Colonic mucosa (tissue), 4 donors: ENCODE results near the gene PRMT7. TPM values are rescaled to one million over a fixed set of nuclear protein-coding genes. Genes with fewer than 3 reads are reported as not detected.

Experiments
- DNase-seq: peaks from one replicate; pipeline ENCODE4 v3.0.0-alpha.2; 2020
- H3K27ac ChIP-seq: fragments of 200-600 bp; one replicate; pipeline ENCODE4 v1.8.0; 2021
- H3K27me3 ChIP-seq: fragments of 200-600 bp; one replicate; pipeline ENCODE4 v1.8.0; 2021
- H3K36me3 ChIP-seq: fragments of 200-600 bp; one replicate; pipeline ENCODE4 v1.8.0; 2021
- H3K4me1 ChIP-seq: fragments of 200-600 bp; one replicate; pipeline ENCODE4 v1.8.0; 2021; ENCODE audit warnings: mild to moderate bottlenecking
- H3K4me3 ChIP-seq: fragments of 200-600 bp; one replicate; pipeline ENCODE4 v1.8.0; 2021
- H3K9ac ChIP-seq, 2 donors: one replicate each; pipeline ENCODE4 v1.7.0; 2013; ENCODE audit warnings: control low read depth in 2 of 2, low read depth in 2 of 2, low read length in 2 of 2
- H3K9me3 ChIP-seq: fragments of 200-600 bp; one replicate; pipeline ENCODE4 v1.8.0; 2021
- intact Hi-C: fragments of 100-400 bp; cut with DNase I; formaldehyde crosslinking; loops from one replicate; pipeline ENCODE4 v1.14.1; 2022
- total RNA-seq, 2 donors: library from RNA; stranded (reverse); fragmentation: NEBNext Ultra II Directional in 1 of 2; extraction: Animal tissue kit (Norgen Biotek cat#: 25700) in 1 of 2; gene quantifications; one replicate each; pipeline ENCODE4 v1.2.1, GENCODE V29; 2021
- TF ChIP-seq, protein P1 (sequence below): fragments of 200-600 bp; IDR thresholded peaks from one replicate; pipeline ENCODE4 v1.8.0; 2022; ENCODE audit warnings: antibody characterized with exemption, mild to moderate bottlenecking
- donor health status: healthy.
- donor health status: DM: no; HTN: no; CAD: no.
- donor health status: DM: no; HTN: no; CAD: no.

PRMT7 gene
- total RNA-seq, 2 donors from 2014 or later: 18.0 to 45.4 TPM

DNA sequence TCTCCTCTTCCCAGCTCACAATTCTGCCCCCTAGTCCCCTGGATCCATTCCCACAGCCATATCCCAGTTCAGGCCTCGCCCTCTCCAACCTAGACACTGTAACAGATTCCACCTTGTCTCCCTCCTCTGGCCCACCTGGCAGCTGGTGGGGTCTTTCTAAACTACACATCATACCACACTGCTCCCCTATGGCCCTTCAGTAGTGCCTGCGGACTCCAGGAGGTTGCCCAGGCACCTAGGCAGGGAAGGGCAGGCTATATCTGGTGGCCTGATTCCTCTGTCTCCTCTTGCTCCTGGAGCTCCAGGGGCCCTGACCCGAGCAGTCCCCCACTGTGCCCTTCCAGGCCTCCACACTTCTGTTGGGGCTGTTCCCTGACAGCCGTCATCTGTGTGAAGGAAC, 73.0 kb downstream of the PRMT7 start:
- Histone ChIP-seq H3K36me3 (no peaks in the 10 kb centered on the region), H3K9ac (peak overlapping the region in 1 of 2 donors; percentile 57), H3K4me3 (no peak overlapping the region), H3K27me3 (no peaks in the 10 kb centered on the region), H3K9me3 (no peaks in the 10 kb centered on the region), H3K4me1 (peaks cover 13% of the 10 kb centered on the region), H3K27ac (no peak overlapping the region)
- no peak for DNase-seq
- TF ChIP-seq, protein P1, sequence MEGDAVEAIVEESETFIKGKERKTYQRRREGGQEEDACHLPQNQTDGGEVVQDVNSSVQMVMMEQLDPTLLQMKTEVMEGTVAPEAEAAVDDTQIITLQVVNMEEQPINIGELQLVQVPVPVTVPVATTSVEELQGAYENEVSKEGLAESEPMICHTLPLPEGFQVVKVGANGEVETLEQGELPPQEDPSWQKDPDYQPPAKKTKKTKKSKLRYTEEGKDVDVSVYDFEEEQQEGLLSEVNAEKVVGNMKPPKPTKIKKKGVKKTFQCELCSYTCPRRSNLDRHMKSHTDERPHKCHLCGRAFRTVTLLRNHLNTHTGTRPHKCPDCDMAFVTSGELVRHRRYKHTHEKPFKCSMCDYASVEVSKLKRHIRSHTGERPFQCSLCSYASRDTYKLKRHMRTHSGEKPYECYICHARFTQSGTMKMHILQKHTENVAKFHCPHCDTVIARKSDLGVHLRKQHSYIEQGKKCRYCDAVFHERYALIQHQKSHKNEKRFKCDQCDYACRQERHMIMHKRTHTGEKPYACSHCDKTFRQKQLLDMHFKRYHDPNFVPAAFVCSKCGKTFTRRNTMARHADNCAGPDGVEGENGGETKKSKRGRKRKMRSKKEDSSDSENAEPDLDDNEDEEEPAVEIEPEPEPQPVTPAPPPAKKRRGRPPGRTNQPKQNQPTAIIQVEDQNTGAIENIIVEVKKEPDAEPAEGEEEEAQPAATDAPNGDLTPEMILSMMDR: no peak
- intact Hi-C loops: no loop called here

DNA sequence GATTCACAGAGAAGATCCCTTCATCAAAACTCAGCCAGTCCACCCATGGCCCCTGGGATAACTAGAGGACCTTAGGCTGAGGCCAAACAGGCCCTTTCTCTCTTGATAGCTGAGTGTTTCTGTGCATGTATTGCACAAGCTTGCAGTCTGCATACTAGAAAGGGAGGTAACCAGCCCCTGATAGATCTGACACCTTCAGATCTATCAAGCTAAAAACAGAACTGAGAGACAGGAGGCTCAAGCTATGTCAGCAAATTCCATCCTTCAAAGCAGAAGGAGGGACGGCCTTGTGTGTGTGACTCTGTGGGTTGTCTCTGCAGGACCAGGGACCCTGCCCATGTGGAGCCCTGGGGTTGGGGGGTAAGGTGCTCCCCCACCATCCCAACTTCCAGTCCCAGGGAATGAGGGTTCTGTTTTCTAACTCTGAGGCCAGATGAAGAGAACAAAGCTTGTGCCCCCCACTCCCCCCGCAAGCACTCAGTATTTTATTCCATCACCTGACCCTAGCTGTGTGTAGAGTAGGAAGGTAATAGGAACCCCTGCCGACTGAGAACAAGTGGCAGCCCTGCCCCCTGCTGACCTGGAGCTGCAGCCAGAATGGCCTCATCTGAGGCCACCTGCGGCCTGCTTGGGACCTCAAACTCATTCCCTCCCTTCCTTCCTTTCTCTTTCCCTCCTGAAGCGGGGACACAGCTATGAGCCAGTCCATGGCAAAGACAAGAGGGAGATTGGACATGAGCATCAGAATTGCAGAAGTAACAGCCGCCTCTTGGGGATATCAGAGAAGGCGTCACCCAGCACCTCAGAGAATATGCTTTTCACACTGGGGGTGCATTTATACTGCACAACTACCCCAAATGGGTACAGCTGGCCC, 73.7 kb downstream of the PRMT7 start:
- Histone ChIP-seq H3K36me3 (no peaks in the 10 kb centered on the region), H3K4me3 (no peak overlapping the region), H3K9ac (peak overlapping the region in 1 of 2 donors; percentile 57), H3K9me3 (no peaks in the 10 kb centered on the region), H3K27me3 (no peaks in the 10 kb centered on the region), H3K27ac (no peak overlapping the region), H3K4me1 (peaks cover 13% of the 10 kb centered on the region)
- intact Hi-C loops: no loop called here
- TF ChIP-seq, protein P1: no peak
- no peak for DNase-seq

DNA sequence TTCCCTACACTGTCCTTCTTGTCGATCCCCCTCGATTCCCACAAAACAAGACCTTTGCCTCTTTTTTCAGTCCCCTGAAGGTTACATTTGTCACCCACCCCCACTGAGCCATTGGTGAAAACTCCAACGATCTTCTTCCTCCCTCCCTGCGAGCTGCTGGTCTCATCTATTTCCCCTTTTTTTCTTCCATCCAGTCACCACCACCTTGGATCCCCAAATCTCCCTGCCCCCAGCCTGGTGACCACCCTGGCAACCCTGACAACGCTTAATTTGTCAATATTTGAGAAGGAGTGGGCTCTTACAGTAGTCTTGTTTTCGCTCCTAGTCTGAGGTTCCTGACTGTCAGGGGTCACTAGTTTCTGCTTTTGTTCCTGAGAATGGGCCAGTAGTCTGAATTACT, 74.6 kb downstream of the PRMT7 start:
- Histone ChIP-seq H3K27me3 (no peaks in the 10 kb centered on the region), H3K9ac (peak overlapping the region in 1 of 2 donors; percentile 32), H3K27ac (no peak overlapping the region), H3K36me3 (no peaks in the 10 kb centered on the region), H3K4me1 (peaks cover 13% of the 10 kb centered on the region), H3K4me3 (peak overlapping the region; percentile 30), H3K9me3 (no peaks in the 10 kb centered on the region)
- intact Hi-C loops: no loop called here
- no peak for DNase-seq
- TF ChIP-seq, protein P1: no peak

DNA sequence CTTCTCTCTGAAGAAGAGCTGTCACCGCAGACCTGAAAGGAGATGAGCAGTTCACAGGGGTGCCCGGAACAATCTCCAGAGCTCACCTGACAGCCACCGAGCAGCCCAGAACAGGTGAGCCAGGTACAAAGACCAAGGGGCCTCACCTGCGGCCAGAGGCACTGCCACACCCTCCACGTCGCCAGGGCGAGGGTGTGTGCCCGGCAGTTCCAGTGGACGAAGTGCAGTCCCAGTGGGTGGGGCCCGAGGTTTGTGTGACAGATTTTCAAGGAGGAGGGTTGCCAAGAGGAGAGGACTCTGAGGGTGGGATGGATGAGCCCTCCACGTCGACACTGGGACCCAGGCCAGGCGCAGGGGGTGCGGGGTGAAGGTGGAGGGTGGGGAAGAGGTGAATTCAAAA, 75.8 kb downstream of the PRMT7 start:
- peak; percentile 95 for DNase-seq
- H3K27ac ChIP-seq: peak overlapping the region; percentile 93
- H3K27me3 ChIP-seq: no peaks in the 10 kb centered on the region
- peaks cover 13% of the 10 kb centered on the region for H3K4me1 ChIP-seq
- H3K36me3 ChIP-seq: no peaks in the 10 kb centered on the region
- H3K9ac ChIP-seq: peak overlapping the region in 1 of 2 donors; percentile 66
- peak overlapping the region; percentile 30 for H3K4me3 ChIP-seq
- TF ChIP-seq, protein P1: no peak
- intact Hi-C loops: no loop called here
- no peaks in the 10 kb centered on the region for H3K9me3 ChIP-seq

DNA sequence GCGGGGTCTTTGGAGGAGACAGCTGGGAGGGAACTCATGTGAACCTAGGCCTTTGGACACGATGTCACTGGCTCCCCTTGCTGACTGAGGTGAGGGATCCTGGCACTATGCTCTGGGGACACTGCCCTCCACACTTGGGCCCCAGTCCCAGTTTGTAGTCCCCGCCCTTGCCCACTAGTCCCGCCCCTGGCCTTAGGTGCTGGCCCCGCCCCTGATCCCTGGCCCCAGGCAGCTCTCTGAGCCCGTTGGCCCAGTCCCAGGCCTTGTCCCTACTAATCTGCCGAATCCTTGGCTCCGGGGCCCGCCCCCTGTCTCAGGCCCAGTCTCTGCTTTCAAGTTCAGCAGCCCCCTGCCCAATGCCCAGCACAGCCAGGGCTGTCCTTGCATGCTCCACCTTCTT, 76.5 kb downstream of the PRMT7 start:
- peaks cover 13% of the 10 kb centered on the region for H3K4me1 ChIP-seq
- no peaks in the 10 kb centered on the region for H3K27me3 ChIP-seq
- H3K4me3 ChIP-seq: no peak overlapping the region
- no peaks in the 10 kb centered on the region for H3K36me3 ChIP-seq
- peak overlapping the region; percentile 93 for H3K27ac ChIP-seq
- intact Hi-C loops: no loop called here
- TF ChIP-seq, protein P1: no peak
- peak overlapping the region; percentile 53 to 66 for H3K9ac ChIP-seq
- peak; percentile 93 for DNase-seq
- H3K9me3 ChIP-seq: no peaks in the 10 kb centered on the region
